Caco-2 (cell line): ENCODE data around the gene IL37. TPM values are rescaled to one million over a fixed set of nuclear protein-coding genes. Genes with fewer than 3 reads are reported as not detected.
"Not testable (repeated sequence)": the region's sequence is repeated elsewhere in the genome, so short reads cannot be mapped to it uniquely, and the experiment has no call there.

Source experiments
- BruUV-seq: library from RNA; stranded (reverse); fragments of 400-500 nt; replicated peaks from 2 replicates; lab custom pipeline; 2021; lab: Mats Ljungman, UMichigan
- CTCF ChIA-PET: fragments of 300-600 bp; sonication (Branson Sonifier 250); formaldehyde crosslinking; loops from one replicate; lab custom pipeline; 2022; ENCODE audit warnings: antibody characterized with exemption; lab: Charles Lee
- POLR2A ChIA-PET: fragments of 300-600 bp; sonication (Branson Sonifier 250); formaldehyde crosslinking; loops from one replicate; lab custom pipeline; 2022; ENCODE audit warnings: antibody characterized with exemption; lab: Charles Lee
- DNase-seq, 2 experiments: peaks; one replicate each; pipeline versions ENCODE4 v3.0.0 to v3.0.0-alpha.2; 2020 to 2022
- H3K27me3 ChIP-seq: replicated peaks from 2 replicates; pipeline ENCODE4 v1.6.0; 2011; ENCODE audit warnings: low read length; ENCODE audit not compliant: control insufficient read depth, insufficient read depth
- H3K36me3 ChIP-seq: 2 replicates; pipeline ENCODE4 v1.5.1; 2011; ENCODE audit warnings: low read length; ENCODE audit not compliant: control insufficient read depth, insufficient read depth
- H3K4me1 ChIP-seq: fragments of 250-450 bp; sonication (Bioruptor Pico); 2 replicates; pipeline ENCODE4 v1.5.1; 2020; ENCODE audit warnings: mild to moderate bottlenecking
- H3K4me3 ChIP-seq: 2 replicates; pipeline ENCODE4 v1.5.1; 2011; ENCODE audit warnings: low read depth, mild to moderate bottlenecking, control low read depth, low read length
- H3K9me3 ChIP-seq: fragments of 250-450 bp; sonication (Bioruptor Pico); 2 replicates; pipeline ENCODE4 v1.5.1; 2020; ENCODE audit warnings: mild to moderate bottlenecking, moderate library complexity
- H3K27ac Mint-ChIP-seq: one replicate; pipeline ENCODE4 v1.8.0; 2022; ENCODE audit warnings: mixed read lengths; ENCODE audit not compliant: unreplicated experiment
- H3K27me3 Mint-ChIP-seq: one replicate; pipeline ENCODE4 v1.8.0; 2022; ENCODE audit warnings: mixed read lengths; ENCODE audit not compliant: insufficient read depth, unreplicated experiment
- H3K36me3 Mint-ChIP-seq: one replicate; pipeline ENCODE4 v1.8.0; 2022; ENCODE audit warnings: mild to moderate bottlenecking, mixed read lengths; ENCODE audit not compliant: insufficient read depth, unreplicated experiment
- H3K4me1 Mint-ChIP-seq: one replicate; pipeline ENCODE4 v1.8.0; 2022; ENCODE audit warnings: low read depth, mixed read lengths; ENCODE audit not compliant: unreplicated experiment
- H3K4me3 Mint-ChIP-seq: one replicate; pipeline ENCODE4 v1.8.0; 2022; ENCODE audit warnings: mild to moderate bottlenecking, moderate library complexity, mixed read lengths; ENCODE audit not compliant: unreplicated experiment
- H3K9me3 Mint-ChIP-seq: one replicate; pipeline ENCODE4 v1.8.0; 2022; ENCODE audit warnings: mixed read lengths; ENCODE audit not compliant: unreplicated experiment
- intact Hi-C: fragments of 100-400 bp; cut with micrococcal nuclease; formaldehyde crosslinking; loops from one replicate; pipeline ENCODE4 v1.10.0; 2022; ENCODE audit not compliant: unreplicated experiment
- total RNA-seq: library from RNA; stranded (reverse); gene quantifications from 2 replicates; pipeline ENCODE4 v1.2.3, GENCODE V29; 2022
- TF ChIP-seq, protein P1 (sequence below), 2 experiments: fragments of 200-600 bp in 1 of 2; IDR thresholded peaks; 1 replicate in 1 of 2; 2 replicates in 1 of 2; pipeline versions ENCODE4 v1.5.1 to v1.8.0; 2011 to 2022; ENCODE audit warnings: antibody characterized with exemption in 1 of 2, control low read depth in 1 of 2, inconsistent platforms in 1 of 2, low read depth in 1 of 2, low read length in 1 of 2, mild to moderate bottlenecking in 1 of 2, moderate library complexity in 1 of 2; ENCODE audit not compliant: insufficient read depth in 1 of 2, severe bottlenecking in 1 of 2, unreplicated experiment in 1 of 2

IL37 gene
- total RNA-seq, 1 experiment from 2014 or later: not detected

DNA sequence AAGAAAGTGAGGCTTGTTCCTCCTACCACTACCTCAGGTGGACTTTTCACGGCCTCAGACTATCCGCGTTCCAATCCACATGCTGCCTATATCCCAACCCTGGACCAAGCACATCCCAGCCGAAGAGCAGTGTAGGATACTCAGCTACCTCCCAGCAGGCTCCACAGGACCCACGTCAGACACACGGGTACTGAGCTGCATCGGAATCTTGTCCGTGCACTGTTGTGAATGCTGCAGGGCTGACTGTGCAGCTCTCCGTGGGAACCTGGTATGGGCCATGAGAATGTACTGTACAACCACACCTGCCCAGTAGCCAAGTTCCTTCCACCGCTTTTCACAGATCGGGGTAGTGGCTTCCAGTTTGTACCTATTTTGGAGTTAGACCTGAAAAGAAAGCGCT, 22.3 kb downstream of the IL37 start:
- no peaks in the 10 kb centered on the region for H3K36me3 ChIP-seq
- Mint-ChIP-seq H3K4me3 (no peak overlapping the region), H3K4me1 (no peaks in the 10 kb centered on the region), H3K27me3 (no peaks in the 10 kb centered on the region), H3K36me3 (no peaks in the 10 kb centered on the region), H3K9me3 (no peaks in the 10 kb centered on the region), H3K27ac (no peak overlapping the region)
- POLR2A ChIA-PET: no interaction called here
- CTCF ChIA-PET: no interaction called here
- H3K9me3 ChIP-seq: no peaks in the 10 kb centered on the region
- TF ChIP-seq, protein P1, sequence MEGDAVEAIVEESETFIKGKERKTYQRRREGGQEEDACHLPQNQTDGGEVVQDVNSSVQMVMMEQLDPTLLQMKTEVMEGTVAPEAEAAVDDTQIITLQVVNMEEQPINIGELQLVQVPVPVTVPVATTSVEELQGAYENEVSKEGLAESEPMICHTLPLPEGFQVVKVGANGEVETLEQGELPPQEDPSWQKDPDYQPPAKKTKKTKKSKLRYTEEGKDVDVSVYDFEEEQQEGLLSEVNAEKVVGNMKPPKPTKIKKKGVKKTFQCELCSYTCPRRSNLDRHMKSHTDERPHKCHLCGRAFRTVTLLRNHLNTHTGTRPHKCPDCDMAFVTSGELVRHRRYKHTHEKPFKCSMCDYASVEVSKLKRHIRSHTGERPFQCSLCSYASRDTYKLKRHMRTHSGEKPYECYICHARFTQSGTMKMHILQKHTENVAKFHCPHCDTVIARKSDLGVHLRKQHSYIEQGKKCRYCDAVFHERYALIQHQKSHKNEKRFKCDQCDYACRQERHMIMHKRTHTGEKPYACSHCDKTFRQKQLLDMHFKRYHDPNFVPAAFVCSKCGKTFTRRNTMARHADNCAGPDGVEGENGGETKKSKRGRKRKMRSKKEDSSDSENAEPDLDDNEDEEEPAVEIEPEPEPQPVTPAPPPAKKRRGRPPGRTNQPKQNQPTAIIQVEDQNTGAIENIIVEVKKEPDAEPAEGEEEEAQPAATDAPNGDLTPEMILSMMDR (IDR thresholded peaks at IDR 0.05; ENCODE audit: insufficient read depth in 1 of 2, low read depth in 1 of 2, low read length in 1 of 2, severe bottlenecking in 1 of 2, unreplicated experiment in 1 of 2): no peak
- no peaks in the 10 kb centered on the region for H3K4me1 ChIP-seq
- intact Hi-C loops: no loop called here
- no TSS peak for BruUV-seq
- H3K4me3 ChIP-seq: no peak overlapping the region
- H3K27me3 ChIP-seq: no peaks in the 10 kb centered on the region
- no peak for DNase-seq

DNA sequence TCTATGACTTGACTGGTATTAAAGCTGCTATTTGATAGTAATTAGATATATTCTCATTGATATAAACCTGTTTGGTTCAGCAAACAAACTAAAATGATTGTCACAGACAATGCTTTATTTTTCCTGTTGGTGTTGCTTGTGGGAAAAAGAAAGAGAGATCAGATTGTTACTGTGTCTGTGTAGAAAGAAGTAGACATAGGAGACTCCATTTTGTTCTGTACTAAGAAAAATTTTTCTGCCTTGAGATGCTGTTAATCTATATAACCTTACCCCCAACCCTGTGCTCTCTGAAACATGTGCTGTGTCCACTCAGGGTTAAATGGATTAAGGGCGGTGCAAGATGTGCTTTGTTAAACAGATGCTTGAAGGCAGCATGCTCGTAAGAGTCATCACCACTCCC, 23.2 kb downstream of the IL37 start:
- H3K4me1 ChIP-seq, H3K9me3 ChIP-seq, BruUV-seq, intact Hi-C loops, H3K27ac Mint-ChIP-seq, H3K4me3 Mint-ChIP-seq, CTCF ChIA-PET, H3K27me3 Mint-ChIP-seq, H3K27me3 ChIP-seq, POLR2A ChIA-PET, H3K36me3 Mint-ChIP-seq, H3K9me3 Mint-ChIP-seq, H3K4me3 ChIP-seq, H3K36me3 ChIP-seq, H3K4me1 Mint-ChIP-seq, DNase-seq: not testable (repeated sequence)

DNA sequence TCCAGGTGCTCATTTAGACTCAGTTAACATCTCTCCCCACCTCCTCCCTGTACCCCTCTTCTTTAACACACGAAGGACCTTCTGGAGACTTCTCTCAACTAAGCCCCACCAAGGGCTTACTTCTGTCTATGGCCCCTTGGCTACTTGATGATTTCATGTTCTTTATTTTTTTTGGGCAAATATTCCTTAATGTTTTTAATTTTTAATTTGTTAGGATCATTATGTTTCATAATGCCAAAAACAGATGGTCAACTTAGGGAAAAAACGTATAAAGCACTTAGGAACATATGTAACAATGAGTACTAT, 25.9 kb downstream of the IL37 start:
- Histone ChIP-seq H3K4me1 (peaks cover 3% of the 10 kb centered on the region; the same call in 1 of the 2 replicates), H3K4me3 (no peak overlapping the region), H3K36me3 (no peaks in the 10 kb centered on the region), H3K9me3 (no peaks in the 10 kb centered on the region), H3K27me3 (no peaks in the 10 kb centered on the region)
- peaks cover 2% of the 10 kb centered on the region for H3K4me1 Mint-ChIP-seq
- ChIA-PET CTCF (no interaction called here), POLR2A (no interaction called here)
- no peaks in the 10 kb centered on the region for H3K27me3 Mint-ChIP-seq
- H3K4me3 Mint-ChIP-seq: no peak overlapping the region
- H3K27ac Mint-ChIP-seq: no peak overlapping the region
- no peak for DNase-seq
- no peaks in the 10 kb centered on the region for H3K9me3 Mint-ChIP-seq
- BruUV-seq: no TSS peak
- intact Hi-C loops: no loop called here
- TF ChIP-seq, protein P1 (IDR thresholded peaks at IDR 0.05; ENCODE audit: insufficient read depth in 1 of 2, low read depth in 1 of 2, low read length in 1 of 2, severe bottlenecking in 1 of 2, unreplicated experiment in 1 of 2): no peak
- peaks cover 1% of the 10 kb centered on the region for H3K36me3 Mint-ChIP-seq

DNA sequence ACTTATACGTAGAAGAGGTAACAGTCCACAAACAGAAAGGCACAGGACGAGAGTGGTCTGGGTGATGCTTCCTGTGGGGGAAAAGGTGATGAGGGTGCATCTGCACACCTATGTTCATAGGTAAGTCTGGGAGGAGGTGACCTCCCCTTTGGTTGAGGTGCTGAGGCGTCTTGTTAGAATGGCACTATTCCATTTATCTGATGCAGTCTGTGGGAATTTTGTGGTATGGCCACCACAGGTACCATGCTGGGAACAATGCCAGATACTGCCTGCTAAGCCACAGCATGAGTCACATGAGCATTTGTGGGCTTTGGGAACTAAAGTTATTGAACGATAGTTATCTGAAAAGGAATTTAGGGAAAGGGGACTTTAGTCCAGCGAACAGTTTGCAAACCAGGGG, 27.9 kb downstream of the IL37 start:
- ChIA-PET POLR2A (no interaction called here), CTCF (no interaction called here)
- H3K4me3 ChIP-seq: no peak overlapping the region
- Mint-ChIP-seq H3K9me3 (no peaks in the 10 kb centered on the region), H3K36me3 (peaks cover 4% of the 10 kb centered on the region), H3K27ac (no peak overlapping the region), H3K4me1 (peaks cover 5% of the 10 kb centered on the region), H3K27me3 (no peaks in the 10 kb centered on the region), H3K4me3 (no peak overlapping the region)
- no TSS peak for BruUV-seq
- H3K27me3 ChIP-seq: no peaks in the 10 kb centered on the region
- no peak for DNase-seq
- TF ChIP-seq, protein P1 (IDR thresholded peaks at IDR 0.05; ENCODE audit: insufficient read depth in 1 of 2, low read depth in 1 of 2, low read length in 1 of 2, severe bottlenecking in 1 of 2, unreplicated experiment in 1 of 2): no peak
- peaks cover 9% of the 10 kb centered on the region; the same call in 1 of the 2 replicates for H3K4me1 ChIP-seq
- H3K36me3 ChIP-seq: no peaks in the 10 kb centered on the region
- intact Hi-C loops: no loop called here
- no peaks in the 10 kb centered on the region for H3K9me3 ChIP-seq
